Measurements from ENCODE around the gene SNAPC4.

DNA sequence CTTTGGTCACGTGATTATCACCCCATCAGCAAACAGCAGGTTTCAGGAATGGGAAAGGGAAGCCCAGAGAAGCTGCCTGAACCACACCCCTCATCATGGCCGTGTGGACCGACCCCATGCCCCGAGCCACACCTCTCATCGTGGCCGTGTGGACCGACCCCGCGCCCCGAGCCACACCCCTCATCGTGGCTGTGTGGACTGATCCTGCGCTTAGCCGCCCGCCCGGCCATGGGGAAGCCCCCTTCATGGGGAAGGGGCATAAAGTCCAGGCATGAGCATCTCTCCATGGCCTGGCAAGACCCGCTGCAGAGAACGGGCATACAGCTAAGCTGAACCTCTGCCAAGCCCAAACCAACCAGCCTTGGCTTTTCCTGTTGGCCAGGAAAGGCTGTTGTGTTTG, 6.4 kb downstream of the SNAPC4 start:
- TF ChIP-seq GATA3 (IDR thresholded peaks at IDR 0.05; ENCODE audit: low read depth, low read length), result no peak
- TF ChIP-seq GATA2 (IDR thresholded peaks at IDR 0.05; ENCODE audit: low read depth, low read length), result no peak
